ENCODE data around the gene SLC8A3. TPM values are rescaled to one million over a fixed set of nuclear protein-coding genes. Genes with fewer than 3 reads are reported as not detected.

SLC8A3 gene
- total and polyA plus RNA-seq, 2 donors (not counting 3 experiments of a cell fraction or from before 2014, with no cell fraction given), result not detected

GRCh38 chr14:70034257-70034656 is 154.5 kb downstream of the SLC8A3 start:
- Histone ChIP-seq H3K9ac (replicated peaks; ENCODE audit: extremely low read depth, insufficient read depth, low read length) (no peak overlapping the region), H3K4me3 (replicated peaks in 1 of 3; ENCODE audit: insufficient read depth in 1 of 3, low read depth in 1 of 3, low read length in 3 of 3) (no peak overlapping the region), H3K36me3 (ENCODE audit: control insufficient read depth in 2 of 2, extremely low read depth in 1 of 2, insufficient read depth in 2 of 2, low read length in 2 of 2) (no peaks in the 10 kb centered on the region), H3K4me2 (ENCODE audit: insufficient read depth, low read length) (no peak overlapping the region), H3K27me3 (ENCODE audit: control insufficient read depth in 2 of 2, insufficient read depth in 2 of 2, low read length in 2 of 2) (no peaks in the 10 kb centered on the region), H2AFZ (ENCODE audit: low read depth, low read length) (no peak overlapping the region), H3K9me3 (replicated peaks; ENCODE audit: control insufficient read depth, insufficient read depth, low read length) (no peaks in the 10 kb centered on the region), H4K20me1 (replicated peaks; ENCODE audit: control insufficient read depth, extremely low read depth, insufficient read depth, low read length) (no peaks in the 10 kb centered on the region), H3K9me1 (replicated peaks; ENCODE audit: control insufficient read depth, extremely low read depth, insufficient read depth, low read length) (no peaks in the 10 kb centered on the region), H3K79me2 (ENCODE audit: control insufficient read depth, insufficient read depth, low read length) (no peaks in the 10 kb centered on the region), H3K4me1 (ENCODE audit: control insufficient read depth, extremely low read depth, insufficient read depth, low read length) (no peaks in the 10 kb centered on the region), H3K27ac (ENCODE audit: insufficient read depth, low read depth, low read length) (no peak overlapping the region)
- intact Hi-C loops (cut with micrococcal nuclease) (no loop called here), dilution Hi-C loops (cut with MboI; ENCODE audit: extremely low pct_ligation_motif_present, low sequenced_read_pairs) (no loop called here)
- DNase-seq (ENCODE audit: low read depth, low spot score) (no peak), FAIRE-seq (no peak)
- ChIA-PET POLR2A (no interaction called here), CTCF (interaction anchor here (1.6 kb wide), 1 partner anchor 14 kb away, joined by 3 read pairs; no protein-coding TSS in a partner anchor)
- TF ChIP-seq GATA2 (IDR thresholded peaks at IDR 0.05; ENCODE audit: insufficient read depth, insufficient read length, low read depth, low read length) (no peak), POLR2A (IDR thresholded peaks at IDR 0.05; ENCODE audit: low read depth, low read length) (no peak)
- no TSS peak for BruUV-seq (replicated peaks)

- dilution Hi-C loops (cut with MboI; ENCODE audit: extremely low pct_ligation_motif_present, low sequenced_read_pairs) (no loop called here), intact Hi-C loops (cut with micrococcal nuclease) (no loop called here)
- DNase-seq (ENCODE audit: low read depth, low spot score) (no peak), FAIRE-seq (no peak)
- Histone ChIP-seq H3K4me2 (ENCODE audit: insufficient read depth, low read length) (no peak overlapping the region), H3K4me3 (replicated peaks in 1 of 3; ENCODE audit: insufficient read depth in 1 of 3, low read depth in 1 of 3, low read length in 3 of 3) (no peak overlapping the region), H3K9ac (replicated peaks; ENCODE audit: extremely low read depth, insufficient read depth, low read length) (no peak overlapping the region), H4K20me1 (replicated peaks; ENCODE audit: control insufficient read depth, extremely low read depth, insufficient read depth, low read length) (no peaks in the 10 kb centered on the region), H3K27me3 (ENCODE audit: control insufficient read depth in 2 of 2, insufficient read depth in 2 of 2, low read length in 2 of 2) (no peaks in the 10 kb centered on the region), H2AFZ (ENCODE audit: low read depth, low read length) (no peak overlapping the region), H3K79me2 (ENCODE audit: control insufficient read depth, insufficient read depth, low read length) (no peaks in the 10 kb centered on the region), H3K27ac (ENCODE audit: insufficient read depth, low read depth, low read length) (no peak overlapping the region), H3K9me3 (replicated peaks; ENCODE audit: control insufficient read depth, insufficient read depth, low read length) (no peaks in the 10 kb centered on the region), H3K9me1 (replicated peaks; ENCODE audit: control insufficient read depth, extremely low read depth, insufficient read depth, low read length) (no peaks in the 10 kb centered on the region), H3K36me3 (ENCODE audit: control insufficient read depth in 2 of 2, extremely low read depth in 1 of 2, insufficient read depth in 2 of 2, low read length in 2 of 2) (no peaks in the 10 kb centered on the region), H3K4me1 (ENCODE audit: control insufficient read depth, extremely low read depth, insufficient read depth, low read length) (no peaks in the 10 kb centered on the region)
- BruUV-seq (replicated peaks), result no TSS peak
- POLR2A ChIA-PET, result no interaction called here
- TF ChIP-seq JUN (IDR thresholded peaks at IDR 0.05; ENCODE audit: borderline replicate concordance, insufficient read depth, insufficient read length, low read depth) (no peak), FOS (IDR thresholded peaks at IDR 0.05; ENCODE audit: borderline replicate concordance, insufficient read depth, low read length) (no peak), POLR2AphosphoS5 (IDR thresholded peaks at IDR 0.05; ENCODE audit: insufficient read depth, low read depth, low read length) (no peak)
- CTCF ChIA-PET, result interaction anchor here (1.6 kb wide), 1 partner anchor 14 kb away, joined by 3 read pairs; no protein-coding TSS in a partner anchor
Measured at GRCh38 chr14:70033561-70033960, 155.2 kb downstream of the SLC8A3 start.

Data from endothelial cell of umbilical vein (primary cell).